OCI-LY3 (cell line): Measurements from ENCODE around the gene BAX.

Experiments
- H2AFZ ChIP-seq: fragments of 200-600, 300-600 bp; shearing (Covaris generic); 2 replicates; pipeline ENCODE4 v1.6.0; 2014; ENCODE audit warnings: antibody characterized with exemption, low read depth, low read length
- H3K27ac ChIP-seq: fragments of 200-600, 300-600 bp; sonication (generic); 2 replicates; pipeline ENCODE4 v1.5.1; 2014; ENCODE audit warnings: mild to moderate bottlenecking, low read length, moderate library complexity, mixed read lengths
- H3K27me3 ChIP-seq: fragments of 200-600, 300-600 bp; sonication (generic); 2 replicates; pipeline ENCODE4 v1.6.1; 2014; ENCODE audit warnings: low read depth, low read length, mixed read lengths
- H3K36me3 ChIP-seq: fragments of 200-600, 300-600 bp; sonication (generic); replicated peaks from 2 replicates; pipeline ENCODE3; 2014; ENCODE audit warnings: low read depth, low read length, mixed read lengths
- H3K4me1 ChIP-seq: fragments of 300-600, 200-600 bp; sonication (generic); 2 replicates; pipeline ENCODE4 v1.6.1; 2014; ENCODE audit warnings: low read length, mixed read lengths
- H3K4me2 ChIP-seq: fragments of 200-600, 300-600 bp; sonication (generic); 2 replicates; pipeline ENCODE4 v1.6.1; 2014; ENCODE audit warnings: low read length, mixed read lengths
- H3K4me3 ChIP-seq: fragments of 300-600, 200-600 bp; sonication (generic); 2 replicates; pipeline ENCODE4 v1.5.1; 2014; ENCODE audit warnings: antibody characterized with exemption, mild to moderate bottlenecking, low read length, moderate library complexity
- H3K79me2 ChIP-seq: fragments of 300-600, 200-600 bp; shearing (Covaris generic); 2 replicates; pipeline ENCODE4 v1.6.1; 2014; ENCODE audit warnings: mild to moderate bottlenecking, low read length, mixed read lengths
- H3K9ac ChIP-seq: fragments of 300-600, 200-600 bp; shearing (Covaris generic); 2 replicates; pipeline ENCODE4 v1.6.0; 2014; ENCODE audit warnings: mild to moderate bottlenecking, low read length, moderate library complexity
- H3K9me3 ChIP-seq: fragments of 200-600, 300-600 bp; shearing (Covaris generic); 2 replicates; pipeline ENCODE4 v1.6.1; 2014; ENCODE audit warnings: low read length, mixed read lengths; ENCODE audit not compliant: insufficient read depth
- H4K20me1 ChIP-seq: fragments of 200-600, 300-600 bp; sonication (generic); 2 replicates; pipeline ENCODE4 v1.6.1; 2016; ENCODE audit warnings: low read length, mixed read lengths; ENCODE audit not compliant: insufficient read depth
- EZH2phosphoT487 ChIP-seq: fragments of 200-600 bp; shearing (Covaris generic); IDR thresholded peaks from 2 replicates; pipeline ENCODE4 v1.6.1; 2018; ENCODE audit warnings: antibody characterized with exemption, mixed run types, low read depth
- TF ChIP-seq, protein P1 (sequence below): fragments of 200-600, 300-600 bp; sonication (generic); IDR thresholded peaks from 2 replicates; pipeline ENCODE4 v1.5.1; 2014; ENCODE audit warnings: antibody characterized with exemption, low read length, low read depth

The BAX gene

DNA sequence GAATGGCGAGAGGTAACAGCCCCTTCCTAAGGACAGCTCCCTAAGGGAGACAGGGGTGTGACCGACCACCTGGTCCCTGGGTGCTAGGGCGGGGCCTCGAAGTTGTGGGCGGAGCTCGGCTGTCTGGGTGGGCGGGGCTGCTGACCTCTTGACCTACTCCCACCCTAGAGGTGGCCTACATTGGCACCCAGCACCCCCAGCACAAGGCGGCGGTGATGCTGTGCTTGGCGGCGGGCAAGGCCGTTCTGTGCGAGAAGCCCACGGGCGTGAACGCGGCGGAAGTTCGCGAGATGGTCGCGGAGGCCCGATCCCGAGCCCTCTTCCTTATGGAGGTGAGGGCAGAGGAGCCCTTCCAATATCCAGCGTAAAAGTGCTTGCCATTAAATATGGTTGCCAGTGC lies 18.8 kb upstream of the BAX start:
- Histone ChIP-seq H3K27ac (no peak overlapping the region), H3K27me3 (peaks cover 8% of the 10 kb centered on the region)

DNA sequence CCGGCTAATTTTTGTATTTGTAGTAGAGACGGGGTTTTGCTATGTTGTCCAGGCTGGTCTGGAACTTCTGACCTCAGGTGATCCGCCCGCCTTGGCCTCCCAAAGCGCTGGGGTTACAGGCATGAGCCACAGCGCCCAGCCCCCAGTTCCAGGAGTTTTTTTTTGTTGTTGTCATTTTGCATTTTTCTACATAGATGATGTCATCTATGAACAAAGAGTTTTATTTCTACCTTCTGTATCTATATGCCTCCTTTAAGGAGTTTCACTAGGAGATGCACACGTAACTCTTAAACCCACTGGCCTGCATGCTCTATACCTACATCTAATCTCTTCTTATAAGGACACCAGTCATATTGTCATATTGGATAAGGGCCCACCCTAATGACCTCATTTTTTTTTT lies 16.4 kb upstream of the BAX start:
- TF ChIP-seq EZH2phosphoT487: no peak
- TF ChIP-seq, protein P1, sequence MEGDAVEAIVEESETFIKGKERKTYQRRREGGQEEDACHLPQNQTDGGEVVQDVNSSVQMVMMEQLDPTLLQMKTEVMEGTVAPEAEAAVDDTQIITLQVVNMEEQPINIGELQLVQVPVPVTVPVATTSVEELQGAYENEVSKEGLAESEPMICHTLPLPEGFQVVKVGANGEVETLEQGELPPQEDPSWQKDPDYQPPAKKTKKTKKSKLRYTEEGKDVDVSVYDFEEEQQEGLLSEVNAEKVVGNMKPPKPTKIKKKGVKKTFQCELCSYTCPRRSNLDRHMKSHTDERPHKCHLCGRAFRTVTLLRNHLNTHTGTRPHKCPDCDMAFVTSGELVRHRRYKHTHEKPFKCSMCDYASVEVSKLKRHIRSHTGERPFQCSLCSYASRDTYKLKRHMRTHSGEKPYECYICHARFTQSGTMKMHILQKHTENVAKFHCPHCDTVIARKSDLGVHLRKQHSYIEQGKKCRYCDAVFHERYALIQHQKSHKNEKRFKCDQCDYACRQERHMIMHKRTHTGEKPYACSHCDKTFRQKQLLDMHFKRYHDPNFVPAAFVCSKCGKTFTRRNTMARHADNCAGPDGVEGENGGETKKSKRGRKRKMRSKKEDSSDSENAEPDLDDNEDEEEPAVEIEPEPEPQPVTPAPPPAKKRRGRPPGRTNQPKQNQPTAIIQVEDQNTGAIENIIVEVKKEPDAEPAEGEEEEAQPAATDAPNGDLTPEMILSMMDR: no peak

More for the DNA sequence above, 18.8 kb upstream of the BAX start:
- H3K36me3 ChIP-seq: no peaks in the 10 kb centered on the region
- no peak overlapping the region for H3K9ac ChIP-seq
- no peak overlapping the region for H3K4me3 ChIP-seq
- no peaks in the 10 kb centered on the region for H3K79me2 ChIP-seq
- no peak overlapping the region for H2AFZ ChIP-seq
- no peak for TF ChIP-seq EZH2phosphoT487
- TF ChIP-seq, protein P1: no peak
- H3K9me3 ChIP-seq: 0 out of 2 replicates have a peak, but pooled peaks cover 2% of the 10 kb centered on the region
- no peaks in the 10 kb centered on the region for H4K20me1 ChIP-seq
- no peak overlapping the region for H3K4me2 ChIP-seq
- H3K4me1 ChIP-seq: peaks cover 11% of the 10 kb centered on the region

DNA sequence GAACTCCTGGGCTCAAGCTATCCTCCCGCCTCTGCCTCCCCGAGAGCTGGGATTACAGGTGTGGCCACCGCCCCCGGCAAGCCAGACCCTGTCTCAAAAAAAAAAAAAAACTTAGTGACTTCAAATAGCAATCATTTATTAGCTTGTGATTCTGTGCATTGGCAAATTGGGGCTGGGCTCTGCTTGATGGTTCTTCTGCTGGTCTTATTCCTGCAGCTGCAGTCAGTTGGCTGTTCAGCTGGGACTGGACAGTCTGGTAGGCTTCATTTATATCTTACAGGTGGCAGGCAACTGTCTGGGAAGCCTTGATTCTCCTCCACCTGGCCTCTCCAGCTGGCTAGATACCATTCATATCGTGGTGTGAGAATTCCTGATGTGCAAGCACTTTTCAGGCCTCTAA lies 13.8 kb upstream of the BAX start:
- H2AFZ ChIP-seq: no peak overlapping the region
- H3K9me3 ChIP-seq: 0 out of 2 replicates have a peak, but pooled peaks cover 7% of the 10 kb centered on the region
- H3K9ac ChIP-seq: no peak overlapping the region
- TF ChIP-seq, protein P1: no peak
- TF ChIP-seq EZH2phosphoT487: no peak
- H3K27ac ChIP-seq: no peak overlapping the region
- H3K4me2 ChIP-seq: no peak overlapping the region
- H3K4me3 ChIP-seq: no peak overlapping the region
- no peaks in the 10 kb centered on the region for H4K20me1 ChIP-seq
- H3K4me1 ChIP-seq: no peaks in the 10 kb centered on the region
- no peaks in the 10 kb centered on the region for H3K27me3 ChIP-seq
- no peaks in the 10 kb centered on the region for H3K79me2 ChIP-seq
- H3K36me3 ChIP-seq: no peaks in the 10 kb centered on the region

More for the DNA sequence above, 16.4 kb upstream of the BAX start:
- Histone ChIP-seq H3K79me2 (no peaks in the 10 kb centered on the region), H3K4me2 (no peak overlapping the region), H3K4me3 (no peak overlapping the region), H3K9ac (no peak overlapping the region), H3K9me3 (0 out of 2 replicates have a peak, but pooled peaks cover 7% of the 10 kb centered on the region), H3K36me3 (no peaks in the 10 kb centered on the region), H3K27me3 (peaks cover 4% of the 10 kb centered on the region; the same call in 1 of the 2 replicates), H4K20me1 (no peaks in the 10 kb centered on the region), H2AFZ (no peak overlapping the region), H3K27ac (no peak overlapping the region), H3K4me1 (peaks cover 6% of the 10 kb centered on the region)

DNA sequence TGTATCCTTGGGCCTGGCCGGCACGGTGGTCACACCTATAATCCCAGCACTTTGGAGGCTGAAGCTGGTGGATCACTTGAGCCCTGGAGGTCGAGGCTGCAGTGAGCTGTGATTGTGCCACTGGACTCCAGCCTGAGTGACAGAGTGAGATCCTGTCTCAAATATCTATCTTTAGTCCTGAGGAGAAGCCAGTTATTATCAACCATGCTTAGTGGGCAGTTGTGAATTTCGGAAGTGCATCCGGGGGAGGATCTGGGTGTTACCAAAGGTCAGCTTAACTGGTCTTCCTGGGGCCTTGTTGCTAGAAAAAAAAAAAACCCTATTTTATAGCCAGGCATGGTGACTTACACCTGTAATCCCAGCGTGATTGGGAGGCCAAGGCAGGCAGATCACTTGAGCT lies 11.6 kb upstream of the BAX start:
- Histone ChIP-seq H3K4me2 (no peak overlapping the region), H3K27ac (no peak overlapping the region), H4K20me1 (no peaks in the 10 kb centered on the region), H3K9me3 (peaks cover 15% of the 10 kb centered on the region; the same call in 1 of the 2 replicates), H3K79me2 (no peaks in the 10 kb centered on the region), H3K4me1 (no peaks in the 10 kb centered on the region), H3K36me3 (peaks cover 5% of the 10 kb centered on the region), H2AFZ (no peak overlapping the region), H3K27me3 (no peaks in the 10 kb centered on the region), H3K4me3 (no peak overlapping the region), H3K9ac (no peak overlapping the region)
- TF ChIP-seq, protein P1: no peak
